WTC11 (cell line): Measurements from ENCODE around the gene TUBGCP2.

Source experiments
- NFE2L1 ChIP-seq: sonication (generic); formaldehyde crosslinking; IDR thresholded peaks from 2 replicates; pipeline ENCODE4 v1.8.1; 2023; ENCODE audit warnings: missing genetic modification reagents
- NR1H2 ChIP-seq: sonication (generic); formaldehyde crosslinking; IDR thresholded peaks from 2 replicates; pipeline ENCODE4 v1.9.0; 2021; ENCODE audit warnings: mild to moderate bottlenecking, moderate library complexity, missing genetic modification reagents
- RELA ChIP-seq: sonication (generic); formaldehyde crosslinking; IDR thresholded peaks from 2 replicates; pipeline ENCODE4 v1.8.1; 2022; ENCODE audit warnings: missing genetic modification reagents, mild to moderate bottlenecking, borderline replicate concordance
- TEAD4 ChIP-seq: sonication (generic); formaldehyde crosslinking; IDR thresholded peaks from 2 replicates; pipeline ENCODE4 v1.8.0; 2022; ENCODE audit warnings: mild to moderate bottlenecking, missing genetic modification reagents
- ZNF396 ChIP-seq: fragments of 250-450 bp; sonication (Bioruptor Pico); IDR thresholded peaks from 2 replicates; pipeline ENCODE4 v1.8.0; 2021; ENCODE audit warnings: mild to moderate bottlenecking, moderate library complexity, borderline replicate concordance
- TF ChIP-seq, protein P1 (sequence below): fragments of 200-600 bp; IDR thresholded peaks from 2 replicates; pipeline ENCODE4 v1.8.0; 2022; ENCODE audit warnings: antibody characterized with exemption
- TF ChIP-seq, protein P2 (sequence below): sonication (generic); formaldehyde crosslinking; IDR thresholded peaks from 2 replicates; pipeline ENCODE4 v1.8.0; 2022; ENCODE audit warnings: mild to moderate bottlenecking, missing genetic modification reagents
- TF ChIP-seq, protein P3 (sequence below): sonication (generic); formaldehyde crosslinking; IDR thresholded peaks from 2 replicates; pipeline ENCODE4 v1.8.1; 2023; ENCODE audit warnings: mild to moderate bottlenecking, missing genetic modification reagents, moderate library complexity
- TF ChIP-seq, protein P4 (sequence below): sonication (generic); formaldehyde crosslinking; IDR thresholded peaks from 2 replicates; pipeline ENCODE4 v1.8.0; 2022; ENCODE audit warnings: mild to moderate bottlenecking, missing genetic modification reagents
- TF ChIP-seq, protein P5 (sequence below): fragments of 250-450 bp; sonication (Bioruptor Pico); IDR thresholded peaks from 2 replicates; pipeline ENCODE4 v1.9.0; 2021; ENCODE audit warnings: mild to moderate bottlenecking

DNA sequence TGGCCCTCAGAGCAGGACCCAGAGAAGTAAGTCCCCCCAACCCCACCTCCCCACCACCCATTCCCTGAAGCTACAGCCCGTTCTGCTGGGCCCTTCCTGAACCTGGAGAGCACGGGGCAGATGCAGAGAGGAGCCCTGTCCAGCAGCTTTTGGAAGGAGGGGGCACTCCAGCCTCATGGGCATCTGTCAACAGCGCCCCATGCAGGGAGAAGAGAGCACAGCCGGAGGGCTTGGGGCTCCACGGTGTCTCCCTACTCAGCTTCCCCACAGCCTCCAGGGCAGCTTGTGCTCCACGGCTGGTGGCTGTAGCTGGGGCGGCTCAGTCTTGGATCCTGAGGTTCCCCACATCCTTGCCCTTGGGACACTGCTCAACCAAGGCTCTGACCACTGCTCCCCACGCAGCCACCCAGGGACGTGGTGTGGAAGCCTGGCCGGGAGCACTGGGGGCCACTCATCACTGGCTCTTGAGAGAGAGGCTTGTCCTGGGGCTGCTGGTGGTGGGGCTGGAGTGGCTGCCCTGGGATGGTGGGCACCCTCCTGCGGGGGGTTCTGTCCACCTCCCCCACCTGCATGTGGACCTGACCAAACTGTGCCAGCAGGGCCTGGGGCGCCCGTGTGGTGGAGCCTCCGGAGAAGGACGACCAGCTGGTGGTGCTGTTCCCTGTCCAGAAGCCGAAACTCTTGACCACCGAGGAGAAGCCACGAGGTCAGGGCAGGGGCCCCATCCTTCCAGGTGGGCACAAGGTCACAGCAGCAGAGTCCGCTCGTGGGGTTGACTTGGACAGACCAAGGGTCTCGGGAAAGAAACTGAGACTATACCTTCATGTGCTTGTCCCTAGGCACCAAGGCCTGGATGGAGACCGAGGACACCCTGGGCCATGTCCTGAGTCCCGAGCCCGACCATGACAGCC, 43.0 kb upstream of the TUBGCP2 start:
- no peak for TF ChIP-seq NFE2L1 (CRISPR knock-in tag)
- TF ChIP-seq, protein P1, sequence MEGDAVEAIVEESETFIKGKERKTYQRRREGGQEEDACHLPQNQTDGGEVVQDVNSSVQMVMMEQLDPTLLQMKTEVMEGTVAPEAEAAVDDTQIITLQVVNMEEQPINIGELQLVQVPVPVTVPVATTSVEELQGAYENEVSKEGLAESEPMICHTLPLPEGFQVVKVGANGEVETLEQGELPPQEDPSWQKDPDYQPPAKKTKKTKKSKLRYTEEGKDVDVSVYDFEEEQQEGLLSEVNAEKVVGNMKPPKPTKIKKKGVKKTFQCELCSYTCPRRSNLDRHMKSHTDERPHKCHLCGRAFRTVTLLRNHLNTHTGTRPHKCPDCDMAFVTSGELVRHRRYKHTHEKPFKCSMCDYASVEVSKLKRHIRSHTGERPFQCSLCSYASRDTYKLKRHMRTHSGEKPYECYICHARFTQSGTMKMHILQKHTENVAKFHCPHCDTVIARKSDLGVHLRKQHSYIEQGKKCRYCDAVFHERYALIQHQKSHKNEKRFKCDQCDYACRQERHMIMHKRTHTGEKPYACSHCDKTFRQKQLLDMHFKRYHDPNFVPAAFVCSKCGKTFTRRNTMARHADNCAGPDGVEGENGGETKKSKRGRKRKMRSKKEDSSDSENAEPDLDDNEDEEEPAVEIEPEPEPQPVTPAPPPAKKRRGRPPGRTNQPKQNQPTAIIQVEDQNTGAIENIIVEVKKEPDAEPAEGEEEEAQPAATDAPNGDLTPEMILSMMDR: no peak
- no peak for TF ChIP-seq RELA
- TF ChIP-seq, protein P2, sequence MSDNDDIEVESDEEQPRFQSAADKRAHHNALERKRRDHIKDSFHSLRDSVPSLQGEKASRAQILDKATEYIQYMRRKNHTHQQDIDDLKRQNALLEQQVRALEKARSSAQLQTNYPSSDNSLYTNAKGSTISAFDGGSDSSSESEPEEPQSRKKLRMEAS (CRISPR knock-in tag): no peak
- no peak for TF ChIP-seq NR1H2 (CRISPR knock-in tag)
- no peak for TF ChIP-seq ZNF396 (CRISPR knock-in tag)
- TF ChIP-seq, protein P3, sequence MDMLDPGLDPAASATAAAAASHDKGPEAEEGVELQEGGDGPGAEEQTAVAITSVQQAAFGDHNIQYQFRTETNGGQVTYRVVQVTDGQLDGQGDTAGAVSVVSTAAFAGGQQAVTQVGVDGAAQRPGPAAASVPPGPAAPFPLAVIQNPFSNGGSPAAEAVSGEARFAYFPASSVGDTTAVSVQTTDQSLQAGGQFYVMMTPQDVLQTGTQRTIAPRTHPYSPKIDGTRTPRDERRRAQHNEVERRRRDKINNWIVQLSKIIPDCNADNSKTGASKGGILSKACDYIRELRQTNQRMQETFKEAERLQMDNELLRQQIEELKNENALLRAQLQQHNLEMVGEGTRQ (CRISPR knock-in tag): no peak
- TF ChIP-seq, protein P4, sequence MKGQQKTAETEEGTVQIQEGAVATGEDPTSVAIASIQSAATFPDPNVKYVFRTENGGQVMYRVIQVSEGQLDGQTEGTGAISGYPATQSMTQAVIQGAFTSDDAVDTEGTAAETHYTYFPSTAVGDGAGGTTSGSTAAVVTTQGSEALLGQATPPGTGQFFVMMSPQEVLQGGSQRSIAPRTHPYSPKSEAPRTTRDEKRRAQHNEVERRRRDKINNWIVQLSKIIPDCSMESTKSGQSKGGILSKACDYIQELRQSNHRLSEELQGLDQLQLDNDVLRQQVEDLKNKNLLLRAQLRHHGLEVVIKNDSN: no peak
- no peak for TF ChIP-seq TEAD4 (CRISPR knock-in tag)
- TF ChIP-seq, protein P5, sequence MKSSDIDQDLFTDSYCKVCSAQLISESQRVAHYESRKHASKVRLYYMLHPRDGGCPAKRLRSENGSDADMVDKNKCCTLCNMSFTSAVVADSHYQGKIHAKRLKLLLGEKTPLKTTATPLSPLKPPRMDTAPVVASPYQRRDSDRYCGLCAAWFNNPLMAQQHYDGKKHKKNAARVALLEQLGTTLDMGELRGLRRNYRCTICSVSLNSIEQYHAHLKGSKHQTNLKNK: no peak
